Measurements from ENCODE around the gene ADAMTS2.

ADAMTS2 gene

DNA sequence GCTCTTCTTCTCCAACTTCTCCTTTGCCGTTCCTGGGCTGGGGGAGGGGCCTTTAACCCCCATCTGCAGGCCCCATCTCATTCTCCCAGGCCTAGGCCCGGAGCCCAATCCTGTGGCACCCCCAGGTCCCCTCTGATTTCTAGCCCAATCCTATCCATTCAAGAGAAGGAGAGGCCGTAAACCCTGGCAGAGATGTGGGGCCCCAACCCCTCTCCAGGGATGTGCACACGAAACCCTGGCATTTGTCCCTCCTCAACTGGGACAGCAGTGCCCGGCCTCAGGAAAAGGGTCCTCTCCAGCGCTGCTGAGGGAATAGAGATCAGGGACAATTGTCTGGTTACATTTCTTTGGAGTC lies 24.2 kb upstream of the ADAMTS2 start:
- Histone ChIP-seq H3K4me1 (ENCODE audit: control insufficient read depth, insufficient read depth, low read length) (no peaks in the 10 kb centered on the region), H3K27me3 (ENCODE audit: control insufficient read depth, insufficient read depth, low read length) (no peaks in the 10 kb centered on the region), H3K9me3 (ENCODE audit: control insufficient read depth, low read length) (no peaks in the 10 kb centered on the region), H3K36me3 (ENCODE audit: control insufficient read depth, insufficient read depth, low read length) (no peaks in the 10 kb centered on the region), H3K4me3 (ENCODE audit: low read length) (no peak overlapping the region), H3K9ac (ENCODE audit: low read length) (no peak overlapping the region)

DNA sequence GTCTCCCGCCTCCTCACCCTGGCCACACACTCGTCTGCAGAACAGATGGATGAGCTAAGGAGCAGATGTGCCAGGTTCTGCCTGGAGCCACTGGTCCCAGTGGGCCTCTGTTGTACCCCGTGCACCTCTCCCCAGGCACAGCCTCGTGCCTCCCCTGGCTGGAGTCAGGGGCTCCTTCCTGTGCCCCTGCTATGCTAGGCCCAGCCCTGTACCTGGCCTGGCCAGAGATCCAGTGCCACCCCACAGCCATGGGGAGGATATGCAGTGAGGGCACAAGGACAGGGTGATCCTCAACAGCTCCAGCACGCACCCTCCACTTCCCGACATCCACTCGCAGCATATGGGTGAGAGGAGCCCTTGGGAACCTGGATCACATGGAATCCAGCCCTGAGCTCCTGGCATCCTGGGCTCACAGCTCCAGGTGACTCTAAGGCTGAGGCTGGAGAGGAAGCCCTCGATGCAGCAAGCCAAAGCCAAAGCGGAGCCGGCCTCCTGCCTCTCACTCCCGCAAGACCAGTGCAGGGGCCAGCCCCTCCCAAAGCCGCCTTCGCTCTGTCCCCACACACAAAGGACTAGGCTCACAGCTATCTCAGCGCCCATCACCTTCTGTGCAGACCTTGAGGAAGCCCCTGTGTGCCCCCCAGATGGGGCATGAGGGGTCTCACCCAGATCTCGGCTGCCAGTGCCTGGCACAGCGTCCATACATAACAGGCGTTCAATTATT lies 23.7 kb upstream of the ADAMTS2 start:
- H3K4me3 ChIP-seq (ENCODE audit: low read length), result no peak overlapping the region
- no peak overlapping the region for H3K9ac ChIP-seq (ENCODE audit: low read length)
- H3K4me1 ChIP-seq (ENCODE audit: control insufficient read depth, insufficient read depth, low read length), result no peaks in the 10 kb centered on the region
- H3K27me3 ChIP-seq (ENCODE audit: control insufficient read depth, insufficient read depth, low read length), result no peaks in the 10 kb centered on the region
- no peaks in the 10 kb centered on the region for H3K9me3 ChIP-seq (ENCODE audit: control insufficient read depth, low read length)
- H3K36me3 ChIP-seq (ENCODE audit: control insufficient read depth, insufficient read depth, low read length), result no peaks in the 10 kb centered on the region

GRCh38 chr5:179368126-179368805 lies 23.0 kb upstream of the ADAMTS2 start:
- H3K36me3 ChIP-seq (ENCODE audit: control insufficient read depth, insufficient read depth, low read length), result no peaks in the 10 kb centered on the region
- H3K4me3 ChIP-seq (ENCODE audit: low read length), result no peak overlapping the region
- no peak overlapping the region for H3K9ac ChIP-seq (ENCODE audit: low read length)
- H3K4me1 ChIP-seq (ENCODE audit: control insufficient read depth, insufficient read depth, low read length), result no peaks in the 10 kb centered on the region
- H3K9me3 ChIP-seq (ENCODE audit: control insufficient read depth, low read length), result no peaks in the 10 kb centered on the region
- no peaks in the 10 kb centered on the region for H3K27me3 ChIP-seq (ENCODE audit: control insufficient read depth, insufficient read depth, low read length)

DNA sequence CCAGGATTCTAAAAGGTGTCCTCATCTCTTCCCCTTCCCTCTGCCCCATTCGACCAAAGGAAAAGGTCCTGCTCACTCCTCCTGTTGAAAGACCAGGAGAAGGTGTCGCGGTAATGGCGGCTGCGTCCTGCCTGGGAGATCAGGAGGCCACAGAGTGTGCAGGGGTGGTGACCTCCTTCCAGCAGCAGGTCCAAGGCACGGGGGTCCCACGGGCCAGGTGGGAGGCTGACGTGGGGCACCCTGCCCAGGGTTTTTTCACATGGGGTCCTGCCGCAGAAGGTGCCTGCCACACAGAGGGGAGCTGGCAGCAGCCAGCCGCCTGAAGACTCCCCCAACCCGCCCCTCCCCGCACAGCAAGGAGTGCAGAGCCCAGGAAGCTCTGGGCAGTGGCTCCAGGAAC lies 22.2 kb upstream of the ADAMTS2 start:
- no peaks in the 10 kb centered on the region for H3K9me3 ChIP-seq (ENCODE audit: control insufficient read depth, low read length)
- no peaks in the 10 kb centered on the region for H3K27me3 ChIP-seq (ENCODE audit: control insufficient read depth, insufficient read depth, low read length)
- H3K4me3 ChIP-seq (ENCODE audit: low read length), result no peak overlapping the region
- no peaks in the 10 kb centered on the region for H3K4me1 ChIP-seq (ENCODE audit: control insufficient read depth, insufficient read depth, low read length)
- no peaks in the 10 kb centered on the region for H3K36me3 ChIP-seq (ENCODE audit: control insufficient read depth, insufficient read depth, low read length)
- no peak overlapping the region for H3K9ac ChIP-seq (ENCODE audit: low read length)

DNA sequence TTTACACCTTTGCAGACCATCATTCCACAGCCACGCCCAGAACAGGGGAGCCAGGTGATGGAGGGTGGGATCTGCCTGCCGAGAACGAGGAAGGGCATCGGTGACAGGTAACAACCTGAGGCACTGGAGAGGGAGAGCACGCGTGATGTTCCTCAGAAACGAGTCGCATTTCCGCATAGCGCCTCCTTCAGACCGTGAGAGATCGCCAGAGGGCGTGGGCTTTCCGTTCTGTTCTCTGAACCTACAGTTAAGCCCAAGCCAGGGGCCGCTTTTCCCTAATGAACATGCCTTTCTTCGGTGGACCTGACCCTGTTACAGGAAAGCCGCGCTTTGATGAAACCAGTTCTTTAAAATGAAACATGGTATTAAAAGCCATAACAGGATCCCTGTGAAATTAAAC lies 17.1 kb upstream of the ADAMTS2 start:
- H3K9ac ChIP-seq (ENCODE audit: low read length), result no peak overlapping the region
- no peaks in the 10 kb centered on the region for H3K9me3 ChIP-seq (ENCODE audit: control insufficient read depth, low read length)
- no peak overlapping the region for H3K4me3 ChIP-seq (ENCODE audit: low read length)
- H3K27me3 ChIP-seq (ENCODE audit: control insufficient read depth, insufficient read depth, low read length), result no peaks in the 10 kb centered on the region
- H3K36me3 ChIP-seq (ENCODE audit: control insufficient read depth, insufficient read depth, low read length), result no peaks in the 10 kb centered on the region
- H3K4me1 ChIP-seq (ENCODE audit: control insufficient read depth, insufficient read depth, low read length), result no peaks in the 10 kb centered on the region

- no peaks in the 10 kb centered on the region for H3K36me3 ChIP-seq (ENCODE audit: control insufficient read depth, insufficient read depth, low read length)
- H3K9ac ChIP-seq (ENCODE audit: low read length), result no peak overlapping the region
- H3K4me1 ChIP-seq (ENCODE audit: control insufficient read depth, insufficient read depth, low read length), result no peaks in the 10 kb centered on the region
- H3K9me3 ChIP-seq (ENCODE audit: control insufficient read depth, low read length), result no peaks in the 10 kb centered on the region
- H3K4me3 ChIP-seq (ENCODE audit: low read length), result no peak overlapping the region
- no peaks in the 10 kb centered on the region for H3K27me3 ChIP-seq (ENCODE audit: control insufficient read depth, insufficient read depth, low read length)
These were observed 15.9 kb upstream of the ADAMTS2 start for GRCh38 chr5:179361037-179361603.

GRCh38 chr5:179357031-179357430 lies 11.8 kb upstream of the ADAMTS2 start:
- no peaks in the 10 kb centered on the region for H3K9me3 ChIP-seq (ENCODE audit: control insufficient read depth, low read length)
- no peak overlapping the region for H3K9ac ChIP-seq (ENCODE audit: low read length)
- H3K36me3 ChIP-seq (ENCODE audit: control insufficient read depth, insufficient read depth, low read length), result no peaks in the 10 kb centered on the region
- no peaks in the 10 kb centered on the region for H3K27me3 ChIP-seq (ENCODE audit: control insufficient read depth, insufficient read depth, low read length)
- no peaks in the 10 kb centered on the region for H3K4me1 ChIP-seq (ENCODE audit: control insufficient read depth, insufficient read depth, low read length)
- no peak overlapping the region for H3K4me3 ChIP-seq (ENCODE audit: low read length)

DNA sequence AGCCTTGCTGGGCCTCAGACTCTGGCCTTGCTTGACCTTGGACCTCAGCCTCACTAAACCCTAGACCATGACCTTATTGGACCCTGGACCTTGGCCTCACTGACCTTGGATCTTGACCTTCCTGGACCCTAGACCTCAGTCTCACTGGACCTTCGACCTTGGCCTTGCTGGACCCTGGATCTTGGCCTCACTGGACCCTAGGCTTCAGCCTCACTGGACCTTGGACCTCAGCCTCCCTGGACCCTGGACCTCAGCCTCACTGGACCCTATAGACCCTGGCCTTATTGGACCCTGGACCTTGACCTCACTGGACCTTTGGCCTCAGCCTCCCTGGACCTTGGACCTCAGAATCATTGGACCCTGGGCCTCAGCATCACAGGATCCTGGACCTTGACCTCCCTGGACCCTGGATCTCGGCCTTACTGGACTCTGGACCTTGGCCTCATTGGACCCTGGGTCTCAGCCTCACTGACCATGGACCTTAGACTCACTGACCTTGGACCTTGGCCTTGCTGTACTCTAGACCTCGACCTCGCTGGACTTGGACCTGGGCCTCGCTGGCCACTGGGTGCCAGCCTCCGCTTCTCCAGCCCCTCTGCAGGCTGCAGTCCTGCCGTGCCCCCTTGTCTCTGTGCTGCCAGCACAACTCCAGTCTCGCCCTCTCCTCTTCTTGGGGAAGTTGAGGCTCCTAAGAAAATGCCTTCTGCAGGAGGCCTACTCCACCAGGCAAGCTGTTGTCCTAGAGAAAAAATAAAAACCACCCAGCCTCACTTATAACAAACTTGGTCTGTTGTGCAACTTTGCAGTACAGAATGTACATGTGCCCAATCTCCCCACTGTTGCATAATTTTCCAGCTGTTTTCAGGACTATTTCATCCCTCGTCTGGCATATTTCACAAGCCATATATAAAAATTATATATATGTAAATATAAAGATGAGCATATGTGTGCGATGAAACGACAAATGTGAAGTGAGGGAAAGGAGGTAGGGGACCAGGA lies 11.0 kb upstream of the ADAMTS2 start:
- H3K4me3 ChIP-seq (ENCODE audit: low read length), result no peak overlapping the region
- no peak overlapping the region for H3K9ac ChIP-seq (ENCODE audit: low read length)
- no peaks in the 10 kb centered on the region for H3K4me1 ChIP-seq (ENCODE audit: control insufficient read depth, insufficient read depth, low read length)
- H3K9me3 ChIP-seq (ENCODE audit: control insufficient read depth, low read length), result no peaks in the 10 kb centered on the region
- H3K27me3 ChIP-seq (ENCODE audit: control insufficient read depth, insufficient read depth, low read length), result no peaks in the 10 kb centered on the region
- H3K36me3 ChIP-seq (ENCODE audit: control insufficient read depth, insufficient read depth, low read length), result no peaks in the 10 kb centered on the region

DNA sequence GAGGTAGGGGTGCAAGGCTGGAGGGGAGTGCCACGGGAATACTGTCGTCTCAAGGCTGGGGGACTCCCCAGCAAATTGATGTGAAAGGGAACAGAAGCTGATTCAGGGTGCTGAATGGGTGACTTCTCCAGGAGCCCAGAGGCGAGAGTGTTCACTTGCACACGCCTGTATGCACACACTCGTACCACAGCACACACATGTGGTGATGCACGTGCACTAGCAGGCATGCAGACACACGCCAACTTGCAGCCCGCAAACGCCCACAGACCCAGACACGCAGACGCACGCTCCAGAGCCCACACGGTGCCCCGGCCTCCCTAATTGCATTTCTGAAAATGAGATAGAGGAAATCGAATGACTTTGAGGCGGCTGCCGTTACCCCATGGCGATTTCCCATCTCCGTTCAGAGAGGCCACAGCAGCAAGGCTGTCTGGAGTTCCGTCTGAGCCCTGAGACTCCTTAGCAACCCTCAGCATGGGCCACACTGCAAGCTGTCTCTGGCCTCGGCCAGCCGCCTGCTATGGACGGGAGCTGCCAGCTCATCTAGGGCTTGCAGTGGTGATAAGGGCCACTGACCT lies 9.1 kb upstream of the ADAMTS2 start:
- Histone ChIP-seq H3K27me3 (ENCODE audit: control insufficient read depth, insufficient read depth, low read length) (no peaks in the 10 kb centered on the region), H3K9me3 (ENCODE audit: control insufficient read depth, low read length) (no peaks in the 10 kb centered on the region), H3K9ac (ENCODE audit: low read length) (no peak overlapping the region), H3K4me3 (ENCODE audit: low read length) (no peak overlapping the region), H3K4me1 (ENCODE audit: control insufficient read depth, insufficient read depth, low read length) (no peaks in the 10 kb centered on the region), H3K36me3 (ENCODE audit: control insufficient read depth, insufficient read depth, low read length) (no peaks in the 10 kb centered on the region)

- H3K27me3 ChIP-seq (ENCODE audit: control insufficient read depth, insufficient read depth, low read length), result peaks cover 24% of the 10 kb centered on the region
- no peaks in the 10 kb centered on the region for H3K36me3 ChIP-seq (ENCODE audit: control insufficient read depth, insufficient read depth, low read length)
These were observed 3.6 kb upstream of the ADAMTS2 start for GRCh38 chr5:179348843-179349242.

GRCh38 chr5:179348011-179348530 lies 2.8 kb upstream of the ADAMTS2 start:
- H3K9ac ChIP-seq (ENCODE audit: low read length), result no peak overlapping the region
- H3K4me3 ChIP-seq (ENCODE audit: low read length), result no peak overlapping the region
- no peaks in the 10 kb centered on the region for H3K4me1 ChIP-seq (ENCODE audit: control insufficient read depth, insufficient read depth, low read length)
- no peaks in the 10 kb centered on the region for H3K36me3 ChIP-seq (ENCODE audit: control insufficient read depth, insufficient read depth, low read length)
- H3K27me3 ChIP-seq (ENCODE audit: control insufficient read depth, insufficient read depth, low read length), result peaks cover 32% of the 10 kb centered on the region
- H3K9me3 ChIP-seq (ENCODE audit: control insufficient read depth, low read length), result no peaks in the 10 kb centered on the region

More at GRCh38 chr5:179348843-179349242, 3.6 kb upstream of the ADAMTS2 start:
- Histone ChIP-seq H3K9me3 (ENCODE audit: control insufficient read depth, low read length) (no peaks in the 10 kb centered on the region), H3K4me3 (ENCODE audit: low read length) (no peak overlapping the region), H3K4me1 (ENCODE audit: control insufficient read depth, insufficient read depth, low read length) (no peaks in the 10 kb centered on the region), H3K9ac (ENCODE audit: low read length) (no peak overlapping the region)
